H9 (cell line): ENCODE results near the gene MRPS27. TPM values are rescaled to one million over a fixed set of nuclear protein-coding genes. Genes with fewer than 3 reads are reported as not detected.
"Not testable (repeated sequence)": the region's sequence is repeated elsewhere in the genome, so short reads cannot be mapped to it uniquely, and the experiment has no call there.

Experiments
- DNase-seq: peaks from one replicate; pipeline ENCODE4 v3.0.0-alpha.2; 2017
- H2AFZ ChIP-seq: one replicate; pipeline ENCODE4 v1.6.1; 2013; ENCODE audit warnings: mild to moderate bottlenecking, low read length, control low read depth, moderate library complexity
- H2AK5ac ChIP-seq: 2 replicates; pipeline ENCODE4 v1.6.1; 2013; ENCODE audit warnings: low read length, control low read depth, mixed read lengths; ENCODE audit not compliant: insufficient read length
- H2BK120ac ChIP-seq: one replicate; pipeline ENCODE4 v1.6.1; 2013; ENCODE audit warnings: low read depth, mild to moderate bottlenecking, low read length, control low read depth, inconsistent platforms; ENCODE audit not compliant: poor library complexity, severe bottlenecking
- H2BK12ac ChIP-seq: 2 replicates; pipeline ENCODE4 v1.6.1; 2013; ENCODE audit warnings: low read length, control low read depth, mixed read lengths, low read depth; ENCODE audit not compliant: insufficient read length
- H2BK15ac ChIP-seq: 2 replicates; pipeline ENCODE4 v1.6.1; 2013; ENCODE audit warnings: low read depth, low read length, control low read depth
- H2BK20ac ChIP-seq: one replicate; pipeline ENCODE4 v1.6.1; 2013; ENCODE audit warnings: low read depth, mild to moderate bottlenecking, low read length, control low read depth, inconsistent platforms; ENCODE audit not compliant: poor library complexity, severe bottlenecking
- H2BK5ac ChIP-seq: 2 replicates; pipeline ENCODE4 v1.6.1; 2013; ENCODE audit warnings: low read length, control low read depth, mixed read lengths; ENCODE audit not compliant: insufficient read length
- H3K14ac ChIP-seq: 2 replicates; pipeline ENCODE4 v1.6.1; 2013; ENCODE audit warnings: low read length, control low read depth; ENCODE audit not compliant: insufficient read depth
- H3K18ac ChIP-seq: 2 replicates; pipeline ENCODE4 v1.6.1; 2013; ENCODE audit warnings: low read depth, mild to moderate bottlenecking, mixed read lengths, low read length, control low read depth; ENCODE audit not compliant: insufficient read length
- H3K23ac ChIP-seq: 2 replicates; pipeline ENCODE4 v1.6.1; 2013; ENCODE audit warnings: low read length, control low read depth, mixed read lengths, low read depth; ENCODE audit not compliant: insufficient read length
- H3K23me2 ChIP-seq: 2 replicates; pipeline ENCODE4 v1.6.1; 2013; ENCODE audit warnings: low read depth, mild to moderate bottlenecking, mixed read lengths, low read length, control low read depth; ENCODE audit not compliant: insufficient read length, poor library complexity, severe bottlenecking
- H3K27ac ChIP-seq: 2 replicates; pipeline ENCODE4 v1.5.1; 2013; ENCODE audit warnings: low read length, control low read depth, mixed read lengths, low read depth; ENCODE audit not compliant: insufficient read length
- H3K27me3 ChIP-seq: 2 replicates; pipeline ENCODE4 v1.6.1; 2013; ENCODE audit warnings: low read length, control low read depth, inconsistent platforms; ENCODE audit not compliant: insufficient read depth
- H3K4ac ChIP-seq: 2 replicates; pipeline ENCODE4 v1.6.1; 2013; ENCODE audit warnings: low read depth, mild to moderate bottlenecking, control low read depth, inconsistent platforms, low read length, moderate library complexity
- H3K4me1 ChIP-seq: 2 replicates; pipeline ENCODE4 v1.6.1; 2013; ENCODE audit warnings: low read length, control low read depth, inconsistent platforms; ENCODE audit not compliant: insufficient read depth
- H3K4me2 ChIP-seq: 2 replicates; pipeline ENCODE4 v1.6.1; 2013; ENCODE audit warnings: low read length, control low read depth, mixed read lengths; ENCODE audit not compliant: insufficient read length, insufficient read depth
- H3K56ac ChIP-seq: 2 replicates; pipeline ENCODE4 v1.6.1; 2013; ENCODE audit warnings: low read depth, mild to moderate bottlenecking, mixed read lengths, low read length, control low read depth; ENCODE audit not compliant: insufficient read length
- H3K79me1 ChIP-seq: 2 replicates; pipeline ENCODE4 v1.6.1; 2013; ENCODE audit warnings: low read depth, mild to moderate bottlenecking, moderate library complexity, low read length, control low read depth, inconsistent platforms; ENCODE audit not compliant: insufficient read depth, poor library complexity, severe bottlenecking
- H3K79me2 ChIP-seq: 2 replicates; pipeline ENCODE4 v1.6.1; 2013; ENCODE audit warnings: low read length, control low read depth, inconsistent platforms; ENCODE audit not compliant: insufficient read depth
- H3K9ac ChIP-seq: 2 replicates; pipeline ENCODE4 v1.6.1; 2013; ENCODE audit warnings: low read length, control low read depth, mixed read lengths; ENCODE audit not compliant: insufficient read length; ENCODE audit errors: extremely low read depth
- H3K9me3 ChIP-seq: one replicate; pipeline ENCODE4 v1.6.1; 2013; ENCODE audit warnings: low read depth, low read length, inconsistent platforms; ENCODE audit not compliant: control insufficient read depth
- H3T11ph ChIP-seq: one replicate; pipeline ENCODE4 v1.6.1; 2013; ENCODE audit warnings: mild to moderate bottlenecking, low read length, control low read depth, inconsistent platforms
- H4K20me1 ChIP-seq: one replicate; pipeline ENCODE4 v1.6.1; 2013; ENCODE audit not compliant: control insufficient read depth, insufficient read length, insufficient read depth
- H4K5ac ChIP-seq: 2 replicates; pipeline ENCODE4 v1.6.1; 2013; ENCODE audit warnings: low read depth, mild to moderate bottlenecking, mixed read lengths, low read length, control low read depth; ENCODE audit not compliant: insufficient read length
- H4K8ac ChIP-seq: replicated peaks from 2 replicates; pipeline ENCODE4 v1.6.1; 2013; ENCODE audit warnings: low read length, control low read depth, mixed read lengths, low read depth; ENCODE audit not compliant: insufficient read length
- H4K91ac ChIP-seq: 2 replicates; pipeline ENCODE4 v1.6.1; 2013; ENCODE audit warnings: low read depth, mild to moderate bottlenecking, moderate library complexity, mixed read lengths, low read length, control low read depth; ENCODE audit not compliant: insufficient read length
- H3K27ac Mint-ChIP-seq, 3 experiments: 2 replicates in 2 of 3; 3 replicates in 1 of 3; pipeline ENCODE4 v1.8.0; 2020 to 2021; ENCODE audit warnings: mixed read lengths in 3 of 3, mild to moderate bottlenecking in 1 of 3, moderate library complexity in 1 of 3
- H3K27me3 Mint-ChIP-seq: 2 replicates; pipeline ENCODE4 v1.8.0; 2021; ENCODE audit warnings: low read depth, mild to moderate bottlenecking, moderate library complexity, mixed read lengths
- H3K36me3 Mint-ChIP-seq, 3 experiments: 2 replicates in 2 of 3; 3 replicates in 1 of 3; pipeline ENCODE4 v1.8.0; 2020 to 2021; ENCODE audit warnings: low read depth in 3 of 3, mixed read lengths in 3 of 3; ENCODE audit not compliant: insufficient read depth in 1 of 3
- H3K4me1 Mint-ChIP-seq, 2 experiments: 2 replicates each; pipeline ENCODE4 v1.8.0; 2020; ENCODE audit warnings: mixed read lengths in 2 of 2
- H3K4me3 Mint-ChIP-seq, 2 experiments: 2 replicates in 1 of 2; 3 replicates in 1 of 2; pipeline ENCODE4 v1.8.0; 2020 to 2021; ENCODE audit warnings: mild to moderate bottlenecking in 2 of 2, mixed read lengths in 2 of 2, moderate library complexity in 1 of 2
- H3K9me3 Mint-ChIP-seq, 2 experiments: 2 replicates in 1 of 2; 3 replicates in 1 of 2; pipeline ENCODE4 v1.8.0; 2020; ENCODE audit warnings: mild to moderate bottlenecking in 2 of 2, mixed read lengths in 2 of 2, moderate library complexity in 1 of 2
- WGBS: extraction: QIAGEN DNeasy Blood & Tissue Kit; methylation state at CpG from one replicate; pipeline ENCODE4 v1.1.7; 2013; ENCODE audit warnings: missing lambda C conversion rate, low lambda C conversion rate, mixed read lengths; ENCODE audit not compliant: insufficient read length; ENCODE audit errors: extremely low coverage; 5-methylcytosine and 5-hydroxymethylcytosine counted together
- total RNA-seq: library from RNA; stranded (reverse); gene quantifications from 2 replicates; pipeline ENCODE4 v1.2.1, GENCODE V29; 2021
- TF ChIP-seq, protein P1 (sequence below): fragments of 200-600 bp; sonication (generic); conservative IDR thresholded peaks from 3 replicates; pipeline ENCODE4 v1.8.0; 2021; ENCODE audit warnings: antibody characterized with exemption, mild to moderate bottlenecking

The MRPS27 gene
- total RNA-seq, 1 experiment from 2014 or later: 83.3 TPM

DNA sequence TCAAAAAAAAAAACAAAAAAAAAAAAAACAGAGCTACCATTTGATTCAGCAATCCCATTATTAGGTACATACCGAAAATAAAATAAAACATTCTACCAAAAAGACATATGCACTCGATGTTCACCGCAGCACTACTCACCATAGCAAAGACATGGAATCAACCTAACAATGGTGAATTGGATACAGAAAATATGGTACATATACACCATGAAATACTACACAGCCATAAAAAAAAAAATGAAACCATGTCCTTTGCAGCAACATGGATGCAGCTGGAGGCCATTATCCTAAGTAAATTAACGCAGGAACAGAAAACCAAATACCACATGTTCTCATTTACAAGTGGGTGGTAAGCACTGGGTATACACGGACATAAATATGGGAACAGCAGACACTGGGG is 21.3 kb downstream of the MRPS27 start:
- Histone ChIP-seq H2BK120ac (no peak overlapping the region), H3K56ac (no peak overlapping the region), H2AK5ac (no peak overlapping the region), H3K9ac (no peak overlapping the region), H2BK20ac (no peak overlapping the region), H3K14ac (no peak overlapping the region), H4K5ac (no peak overlapping the region), H3K4me1 (peaks cover 9% of the 10 kb centered on the region; the same call in 1 of the 2 replicates), H3K27ac (no peak overlapping the region), H2AFZ (no peak overlapping the region), H4K20me1 (no peaks in the 10 kb centered on the region), H3K79me2 (peaks cover 6% of the 10 kb centered on the region), H3T11ph (no peak overlapping the region), H3K79me1 (peaks cover 6% of the 10 kb centered on the region), H2BK15ac (no peak overlapping the region), H4K8ac (no peak overlapping the region), H4K91ac (no peak overlapping the region), H2BK12ac (no peak overlapping the region), H3K4ac (no peak overlapping the region), H3K9me3 (no peaks in the 10 kb centered on the region), H3K23me2 (no peaks in the 10 kb centered on the region), H3K23ac (no peak overlapping the region), H3K27me3 (no peaks in the 10 kb centered on the region), H3K4me2 (no peak overlapping the region), H2BK5ac (no peak overlapping the region), H3K18ac (no peak overlapping the region)
- peaks cover 11 to 40% (median 26%) of the 10 kb centered on the region in 3 experiments; a peak in 6 of 7 replicates for H3K36me3 Mint-ChIP-seq
- no peak overlapping the region; a peak in 1 of 7 replicates for H3K27ac Mint-ChIP-seq
- no CpG with 5 or more reads among the region's 5 CpGs for WGBS
- TF ChIP-seq, protein P1, sequence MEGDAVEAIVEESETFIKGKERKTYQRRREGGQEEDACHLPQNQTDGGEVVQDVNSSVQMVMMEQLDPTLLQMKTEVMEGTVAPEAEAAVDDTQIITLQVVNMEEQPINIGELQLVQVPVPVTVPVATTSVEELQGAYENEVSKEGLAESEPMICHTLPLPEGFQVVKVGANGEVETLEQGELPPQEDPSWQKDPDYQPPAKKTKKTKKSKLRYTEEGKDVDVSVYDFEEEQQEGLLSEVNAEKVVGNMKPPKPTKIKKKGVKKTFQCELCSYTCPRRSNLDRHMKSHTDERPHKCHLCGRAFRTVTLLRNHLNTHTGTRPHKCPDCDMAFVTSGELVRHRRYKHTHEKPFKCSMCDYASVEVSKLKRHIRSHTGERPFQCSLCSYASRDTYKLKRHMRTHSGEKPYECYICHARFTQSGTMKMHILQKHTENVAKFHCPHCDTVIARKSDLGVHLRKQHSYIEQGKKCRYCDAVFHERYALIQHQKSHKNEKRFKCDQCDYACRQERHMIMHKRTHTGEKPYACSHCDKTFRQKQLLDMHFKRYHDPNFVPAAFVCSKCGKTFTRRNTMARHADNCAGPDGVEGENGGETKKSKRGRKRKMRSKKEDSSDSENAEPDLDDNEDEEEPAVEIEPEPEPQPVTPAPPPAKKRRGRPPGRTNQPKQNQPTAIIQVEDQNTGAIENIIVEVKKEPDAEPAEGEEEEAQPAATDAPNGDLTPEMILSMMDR: no peak
- no peaks in the 10 kb centered on the region for H3K27me3 Mint-ChIP-seq
- H3K4me3 Mint-ChIP-seq: no peak overlapping the region
- H3K9me3 Mint-ChIP-seq: no peaks in the 10 kb centered on the region; a peak in 1 of 5 replicates
- H3K4me1 Mint-ChIP-seq: peaks cover 32 to 38% of the 10 kb centered on the region in 2 experiments
- no peak for DNase-seq

DNA sequence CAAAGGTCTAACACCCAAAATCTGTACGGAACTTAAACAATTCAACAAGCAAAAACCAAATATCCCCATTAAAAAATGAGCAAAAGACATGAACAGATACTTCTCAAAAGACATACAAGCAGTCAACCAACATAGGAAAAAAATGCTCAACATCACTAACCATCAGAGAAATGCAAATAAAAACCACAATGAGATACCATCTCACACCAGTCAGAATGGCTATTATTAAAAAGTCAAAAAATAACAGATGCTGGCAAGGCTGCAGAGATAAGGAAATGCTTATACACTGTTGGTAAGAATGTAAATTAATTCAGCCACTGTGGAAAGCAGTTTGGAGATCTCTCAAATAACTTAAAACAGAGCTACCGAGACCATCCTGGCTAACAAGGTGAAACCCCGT is 21.9 kb downstream of the MRPS27 start:
- H4K91ac ChIP-seq, H2BK5ac ChIP-seq, H4K8ac ChIP-seq, H3K27me3 ChIP-seq, H3K14ac ChIP-seq, H3T11ph ChIP-seq, H3K9me3 Mint-ChIP-seq, H3K18ac ChIP-seq, H3K79me2 ChIP-seq, H3K4ac ChIP-seq, H3K4me1 ChIP-seq, H3K4me2 ChIP-seq, H2AFZ ChIP-seq, H2BK12ac ChIP-seq, H3K23me2 ChIP-seq, H2BK15ac ChIP-seq, H3K4me3 Mint-ChIP-seq, H3K27ac ChIP-seq, H2BK20ac ChIP-seq, DNase-seq, H3K79me1 ChIP-seq, H3K23ac ChIP-seq, H2AK5ac ChIP-seq, H3K27me3 Mint-ChIP-seq, H3K9ac ChIP-seq, H2BK120ac ChIP-seq, H3K9me3 ChIP-seq, H3K56ac ChIP-seq, H4K5ac ChIP-seq, H4K20me1 ChIP-seq: not testable (repeated sequence)
- Mint-ChIP-seq H3K27ac (peak overlapping the region in 1 of 3 experiments; percentile 41; a peak in 4 of 7 replicates), H3K4me1 (peaks cover 33 to 36% of the 10 kb centered on the region in 2 experiments), H3K36me3 (peaks cover 8 to 36% (median 25%) of the 10 kb centered on the region in 3 experiments; a peak in 5 of 7 replicates)
- no CpG with 5 or more reads among the region's 3 CpGs for WGBS
